Measurements from ENCODE around the gene ESRRG. TPM values are rescaled to one million over a fixed set of nuclear protein-coding genes. Genes with fewer than 3 reads are reported as not detected.

ESRRG gene
- total and polyA plus RNA-seq, 2 experiments from 2014 or later: 1.2 to 1.7 TPM

DNA sequence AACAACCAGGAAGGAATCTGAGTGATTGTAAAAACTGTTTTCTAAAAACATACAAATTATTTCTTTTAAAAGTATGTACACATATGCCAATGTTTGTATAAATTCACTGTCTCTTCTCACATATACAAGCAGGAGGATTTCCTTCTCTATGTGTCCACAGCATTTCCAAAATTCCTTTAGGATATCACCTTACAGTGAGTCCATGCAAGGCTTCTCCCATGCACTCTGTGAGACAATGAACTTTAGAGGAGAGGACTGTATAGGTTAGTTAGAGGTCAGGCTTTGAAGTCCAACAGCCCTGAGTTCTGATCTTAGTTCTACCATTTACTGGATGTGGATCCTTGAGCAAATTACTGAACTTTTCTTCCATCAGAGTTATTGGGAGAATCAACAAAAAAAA, 265.9 kb downstream of the ESRRG start (continued):
- TF ChIP-seq, protein P1, sequence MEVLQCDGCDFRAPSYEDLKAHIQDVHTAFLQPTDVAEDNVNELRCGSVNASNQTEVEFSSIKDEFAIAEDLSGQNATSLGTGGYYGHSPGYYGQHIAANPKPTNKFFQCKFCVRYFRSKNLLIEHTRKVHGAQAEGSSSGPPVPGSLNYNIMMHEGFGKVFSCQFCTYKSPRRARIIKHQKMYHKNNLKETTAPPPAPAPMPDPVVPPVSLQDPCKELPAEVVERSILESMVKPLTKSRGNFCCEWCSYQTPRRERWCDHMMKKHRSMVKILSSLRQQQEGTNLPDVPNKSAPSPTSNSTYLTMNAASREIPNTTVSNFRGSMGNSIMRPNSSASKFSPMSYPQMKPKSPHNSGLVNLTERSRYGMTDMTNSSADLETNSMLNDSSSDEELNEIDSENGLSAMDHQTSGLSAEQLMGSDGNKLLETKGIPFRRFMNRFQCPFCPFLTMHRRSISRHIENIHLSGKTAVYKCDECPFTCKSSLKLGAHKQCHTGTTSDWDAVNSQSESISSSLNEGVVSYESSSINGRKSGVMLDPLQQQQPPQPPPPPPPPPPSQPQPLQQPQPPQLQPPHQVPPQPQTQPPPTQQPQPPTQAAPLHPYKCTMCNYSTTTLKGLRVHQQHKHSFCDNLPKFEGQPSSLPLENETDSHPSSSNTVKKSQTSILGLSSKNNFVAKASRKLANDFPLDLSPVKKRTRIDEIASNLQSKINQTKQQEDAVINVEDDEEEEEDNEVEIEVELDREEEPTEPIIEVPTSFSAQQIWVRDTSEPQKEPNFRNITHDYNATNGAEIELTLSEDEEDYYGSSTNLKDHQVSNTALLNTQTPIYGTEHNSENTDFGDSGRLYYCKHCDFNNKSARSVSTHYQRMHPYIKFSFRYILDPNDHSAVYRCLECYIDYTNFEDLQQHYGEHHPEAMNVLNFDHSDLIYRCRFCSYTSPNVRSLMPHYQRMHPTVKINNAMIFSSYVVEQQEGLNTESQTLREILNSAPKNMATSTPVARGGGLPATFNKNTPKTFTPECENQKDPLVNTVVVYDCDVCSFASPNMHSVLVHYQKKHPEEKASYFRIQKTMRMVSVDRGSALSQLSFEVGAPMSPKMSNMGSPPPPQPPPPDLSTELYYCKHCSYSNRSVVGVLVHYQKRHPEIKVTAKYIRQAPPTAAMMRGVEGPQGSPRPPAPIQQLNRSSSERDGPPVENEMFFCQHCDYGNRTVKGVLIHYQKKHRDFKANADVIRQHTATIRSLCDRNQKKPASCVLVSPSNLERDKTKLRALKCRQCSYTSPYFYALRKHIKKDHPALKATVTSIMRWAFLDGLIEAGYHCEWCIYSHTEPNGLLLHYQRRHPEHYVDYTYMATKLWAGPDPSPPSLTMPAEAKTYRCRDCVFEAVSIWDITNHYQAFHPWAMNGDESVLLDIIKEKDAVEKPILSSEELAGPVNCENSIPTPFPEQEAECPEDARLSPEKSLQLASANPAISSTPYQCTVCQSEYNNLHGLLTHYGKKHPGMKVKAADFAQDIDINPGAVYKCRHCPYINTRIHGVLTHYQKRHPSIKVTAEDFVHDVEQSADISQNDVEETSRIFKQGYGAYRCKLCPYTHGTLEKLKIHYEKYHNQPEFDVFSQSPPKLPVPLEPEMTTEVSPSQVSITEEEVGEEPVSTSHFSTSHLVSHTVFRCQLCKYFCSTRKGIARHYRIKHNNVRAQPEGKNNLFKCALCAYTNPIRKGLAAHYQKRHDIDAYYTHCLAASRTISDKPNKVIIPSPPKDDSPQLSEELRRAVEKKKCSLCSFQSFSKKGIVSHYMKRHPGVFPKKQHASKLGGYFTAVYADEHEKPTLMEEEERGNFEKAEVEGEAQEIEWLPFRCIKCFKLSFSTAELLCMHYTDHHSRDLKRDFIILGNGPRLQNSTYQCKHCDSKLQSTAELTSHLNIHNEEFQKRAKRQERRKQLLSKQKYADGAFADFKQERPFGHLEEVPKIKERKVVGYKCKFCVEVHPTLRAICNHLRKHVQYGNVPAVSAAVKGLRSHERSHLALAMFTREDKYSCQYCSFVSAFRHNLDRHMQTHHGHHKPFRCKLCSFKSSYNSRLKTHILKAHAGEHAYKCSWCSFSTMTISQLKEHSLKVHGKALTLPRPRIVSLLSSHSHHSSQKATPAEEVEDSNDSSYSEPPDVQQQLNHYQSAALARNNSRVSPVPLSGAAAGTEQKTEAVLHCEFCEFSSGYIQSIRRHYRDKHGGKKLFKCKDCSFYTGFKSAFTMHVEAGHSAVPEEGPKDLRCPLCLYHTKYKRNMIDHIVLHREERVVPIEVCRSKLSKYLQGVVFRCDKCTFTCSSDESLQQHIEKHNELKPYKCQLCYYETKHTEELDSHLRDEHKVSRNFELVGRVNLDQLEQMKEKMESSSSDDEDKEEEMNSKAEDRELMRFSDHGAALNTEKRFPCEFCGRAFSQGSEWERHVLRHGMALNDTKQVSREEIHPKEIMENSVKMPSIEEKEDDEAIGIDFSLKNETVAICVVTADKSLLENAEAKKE (CRISPR knock-in tag; IDR thresholded peaks at IDR 0.05): no peak; the same call in 1 of the 2 replicates
- TF ChIP-seq NANOG (IDR thresholded peaks at IDR 0.05; ENCODE audit: borderline replicate concordance) (no peak), ZNF331 (CRISPR knock-in tag; IDR thresholded peaks at IDR 0.05; ENCODE audit: low read depth) (no peak), EZH2 (IDR thresholded peaks at IDR 0.05; ENCODE audit: low read depth, unreplicated experiment) (no peak), POLR2AphosphoS5 (IDR thresholded peaks at IDR 0.05; ENCODE audit: low read depth) (no peak), STAT1 (IDR thresholded peaks at IDR 0.05; ENCODE audit: unreplicated experiment) (no peak), JUNB (IDR thresholded peaks at IDR 0.05; ENCODE audit: unreplicated experiment) (no peak)
- TF ChIP-seq, protein P2, sequence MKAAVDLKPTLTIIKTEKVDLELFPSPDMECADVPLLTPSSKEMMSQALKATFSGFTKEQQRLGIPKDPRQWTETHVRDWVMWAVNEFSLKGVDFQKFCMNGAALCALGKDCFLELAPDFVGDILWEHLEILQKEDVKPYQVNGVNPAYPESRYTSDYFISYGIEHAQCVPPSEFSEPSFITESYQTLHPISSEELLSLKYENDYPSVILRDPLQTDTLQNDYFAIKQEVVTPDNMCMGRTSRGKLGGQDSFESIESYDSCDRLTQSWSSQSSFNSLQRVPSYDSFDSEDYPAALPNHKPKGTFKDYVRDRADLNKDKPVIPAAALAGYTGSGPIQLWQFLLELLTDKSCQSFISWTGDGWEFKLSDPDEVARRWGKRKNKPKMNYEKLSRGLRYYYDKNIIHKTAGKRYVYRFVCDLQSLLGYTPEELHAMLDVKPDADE (IDR thresholded peaks at IDR 0.05): no peak
- TF ChIP-seq, protein P3, sequence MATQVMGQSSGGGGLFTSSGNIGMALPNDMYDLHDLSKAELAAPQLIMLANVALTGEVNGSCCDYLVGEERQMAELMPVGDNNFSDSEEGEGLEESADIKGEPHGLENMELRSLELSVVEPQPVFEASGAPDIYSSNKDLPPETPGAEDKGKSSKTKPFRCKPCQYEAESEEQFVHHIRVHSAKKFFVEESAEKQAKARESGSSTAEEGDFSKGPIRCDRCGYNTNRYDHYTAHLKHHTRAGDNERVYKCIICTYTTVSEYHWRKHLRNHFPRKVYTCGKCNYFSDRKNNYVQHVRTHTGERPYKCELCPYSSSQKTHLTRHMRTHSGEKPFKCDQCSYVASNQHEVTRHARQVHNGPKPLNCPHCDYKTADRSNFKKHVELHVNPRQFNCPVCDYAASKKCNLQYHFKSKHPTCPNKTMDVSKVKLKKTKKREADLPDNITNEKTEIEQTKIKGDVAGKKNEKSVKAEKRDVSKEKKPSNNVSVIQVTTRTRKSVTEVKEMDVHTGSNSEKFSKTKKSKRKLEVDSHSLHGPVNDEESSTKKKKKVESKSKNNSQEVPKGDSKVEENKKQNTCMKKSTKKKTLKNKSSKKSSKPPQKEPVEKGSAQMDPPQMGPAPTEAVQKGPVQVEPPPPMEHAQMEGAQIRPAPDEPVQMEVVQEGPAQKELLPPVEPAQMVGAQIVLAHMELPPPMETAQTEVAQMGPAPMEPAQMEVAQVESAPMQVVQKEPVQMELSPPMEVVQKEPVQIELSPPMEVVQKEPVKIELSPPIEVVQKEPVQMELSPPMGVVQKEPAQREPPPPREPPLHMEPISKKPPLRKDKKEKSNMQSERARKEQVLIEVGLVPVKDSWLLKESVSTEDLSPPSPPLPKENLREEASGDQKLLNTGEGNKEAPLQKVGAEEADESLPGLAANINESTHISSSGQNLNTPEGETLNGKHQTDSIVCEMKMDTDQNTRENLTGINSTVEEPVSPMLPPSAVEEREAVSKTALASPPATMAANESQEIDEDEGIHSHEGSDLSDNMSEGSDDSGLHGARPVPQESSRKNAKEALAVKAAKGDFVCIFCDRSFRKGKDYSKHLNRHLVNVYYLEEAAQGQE (IDR thresholded peaks at IDR 0.05; ENCODE audit: unreplicated experiment): no peak

All from GM23338 (cell line).